PFSK-1 (cell line): Measurements from ENCODE around the gene HRH1.

Experiments
- FOXP2 ChIP-seq: optimal IDR thresholded peaks from 2 replicates; pipeline ENCODE3; 2011; ENCODE audit warnings: borderline replicate concordance, control low read depth, inconsistent platforms; ENCODE audit not compliant: insufficient read depth; ENCODE audit errors: extremely low read length, extremely low read depth
- POLR2AphosphoS5 ChIP-seq: IDR thresholded peaks from 2 replicates; pipeline ENCODE4 v1.6.1; 2012; ENCODE audit warnings: low read depth, mild to moderate bottlenecking, control low read depth, low read length, moderate library complexity
- REST ChIP-seq, 2 experiments: IDR thresholded peaks; 2 replicates each; pipeline versions ENCODE4 v1.6.1 to v1.8.0; 2011 to 2012; ENCODE audit warnings: low read depth in 2 of 2, low read length in 2 of 2, control low read depth in 1 of 2, inconsistent platforms in 1 of 2, mild to moderate bottlenecking in 1 of 2, moderate library complexity in 1 of 2; ENCODE audit not compliant: insufficient read depth in 1 of 2
- SIN3A ChIP-seq: IDR thresholded peaks from 2 replicates; pipeline ENCODE4 v1.6.1; 2012; ENCODE audit warnings: mild to moderate bottlenecking, low read length, moderate library complexity, borderline replicate concordance; ENCODE audit not compliant: insufficient read depth

DNA sequence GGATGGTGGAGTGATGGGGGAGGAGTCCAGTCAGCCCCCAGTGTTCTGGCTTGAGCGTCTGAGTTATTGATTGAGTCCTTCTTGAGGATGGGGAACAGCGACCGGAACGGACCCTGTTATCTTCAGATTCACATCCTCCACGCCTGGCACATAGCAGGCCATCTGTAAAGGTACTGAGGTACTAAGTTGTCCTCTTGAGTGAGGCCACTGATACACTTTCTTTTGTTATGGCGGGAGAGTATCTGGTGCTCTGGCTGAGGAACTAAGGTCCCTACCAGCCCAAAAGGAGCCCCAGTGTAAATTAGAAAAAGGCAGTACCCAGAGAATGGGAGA is 16.7 kb upstream of the HRH1 start:
- no peak for TF ChIP-seq POLR2AphosphoS5
- TF ChIP-seq FOXP2: no peak
- TF ChIP-seq REST (IDR thresholded peaks at IDR 0.05; ENCODE audit: insufficient read depth in 1 of 2, low read depth in 2 of 2, low read length in 2 of 2): no peak
- no peak for TF ChIP-seq SIN3A
